HG02852 (cell line): ENCODE results near the gene GHR.

ENCODE experiments used
- ATAC-seq: cut with Tn5 transposase; IDR thresholded peaks from one replicate; pipeline ENCODE4 v1.9.1; 2021; ENCODE audit warnings: mild to moderate bottlenecking, moderate library complexity; ENCODE audit not compliant: unreplicated experiment

Gene GHR

GRCh38 chr5:42597318-42597937 is 174.2 kb downstream of the GHR start:
- ATAC-seq, result no peak

DNA sequence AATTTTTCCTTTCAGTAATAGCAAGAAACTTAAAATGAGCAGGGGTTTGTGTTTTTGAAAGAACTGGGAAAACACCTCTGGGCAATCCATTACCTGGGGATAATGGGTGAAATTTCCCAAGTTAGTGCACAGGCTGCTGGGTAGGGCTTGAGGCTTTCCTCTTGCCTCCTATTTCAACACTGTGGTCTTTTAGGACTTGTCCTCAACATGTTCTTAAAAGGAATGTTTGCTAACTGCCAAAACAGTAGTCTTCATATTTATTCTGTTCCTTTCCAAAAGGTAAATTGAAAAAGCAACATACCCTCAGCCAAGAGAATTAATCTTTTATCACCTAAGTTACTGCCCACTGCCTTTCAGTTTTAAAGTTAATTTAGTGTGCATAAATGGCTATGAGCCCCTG is 175.1 kb downstream of the GHR start:
- ATAC-seq, result no peak

GRCh38 chr5:42599106-42599505 is 175.9 kb downstream of the GHR start:
- ATAC-seq, result no peak

GRCh38 chr5:42600441-42600840 is 177.2 kb downstream of the GHR start:
- no peak for ATAC-seq

- ATAC-seq, result no peak
Observed at GRCh38 chr5:42604171-42604711, 181.0 kb downstream of the GHR start.

DNA sequence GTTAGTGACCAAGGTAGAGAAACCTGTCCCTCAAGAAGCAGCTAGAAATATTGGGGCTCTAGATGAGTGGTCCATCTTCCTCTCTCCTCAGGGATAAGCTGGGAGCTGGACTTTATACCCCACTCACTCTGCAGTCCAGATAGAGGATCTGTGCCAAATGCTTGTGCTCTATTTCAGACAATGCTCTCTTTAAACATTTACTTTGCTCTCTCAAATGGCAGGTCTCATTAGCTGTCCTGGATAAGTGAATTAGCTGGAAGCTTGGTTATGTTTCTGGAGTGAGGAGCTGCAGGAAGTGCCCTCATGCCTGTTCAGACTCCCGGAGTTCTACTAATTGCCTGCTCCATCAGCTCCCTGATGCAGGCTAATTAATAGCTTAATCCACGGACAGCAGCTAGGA is 182.3 kb downstream of the GHR start:
- ATAC-seq, result no peak

- no peak for ATAC-seq
Observed at GRCh38 chr5:42606464-42606869, 183.2 kb downstream of the GHR start.

DNA sequence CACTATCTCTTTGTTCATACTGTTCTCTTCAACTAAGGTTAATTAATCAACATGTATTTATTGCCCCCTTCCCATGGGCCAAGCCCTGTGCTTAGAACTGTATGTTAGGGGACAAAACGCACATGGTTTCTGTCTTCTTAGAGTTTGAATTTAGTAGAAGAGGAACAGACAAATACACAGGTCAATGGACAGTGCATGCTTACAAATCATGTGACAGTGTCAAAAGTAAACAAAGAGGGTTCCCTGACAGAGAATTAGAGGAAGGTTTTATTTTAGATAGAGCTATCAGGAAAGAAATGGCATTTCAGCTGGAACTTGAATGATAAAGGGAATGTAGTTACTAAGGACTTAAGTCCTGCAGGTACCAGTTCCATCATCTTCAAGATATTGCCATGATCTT is 188.2 kb downstream of the GHR start:
- no peak for ATAC-seq

DNA sequence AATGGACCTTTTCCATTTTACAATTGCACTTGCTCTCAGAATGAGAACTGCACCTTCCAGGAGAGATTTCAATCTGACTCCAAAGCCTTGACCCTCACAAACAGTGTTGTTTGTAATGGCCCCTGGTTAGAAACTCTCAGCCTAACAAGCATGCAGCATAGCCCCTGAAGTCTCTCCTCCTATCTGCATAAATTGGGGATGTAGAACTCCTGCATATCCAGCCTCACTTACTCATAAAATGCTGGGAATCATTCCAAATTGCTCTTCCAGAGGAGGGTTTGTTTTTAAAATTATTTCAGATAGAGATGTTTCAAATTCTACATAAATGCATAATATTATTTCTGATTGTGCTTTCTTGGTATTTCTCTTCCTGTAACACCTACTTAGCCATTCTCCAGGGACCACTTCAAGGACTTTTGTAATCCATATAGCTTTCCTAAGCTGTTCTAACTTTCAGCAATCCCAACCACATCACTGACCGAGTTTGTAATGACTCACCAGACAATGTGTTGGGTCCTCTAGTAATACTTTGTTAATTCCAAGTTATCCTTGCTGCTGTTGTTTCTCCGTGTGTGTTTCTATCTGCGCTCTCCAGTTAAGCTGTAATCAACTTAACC is 189.6 kb downstream of the GHR start:
- ATAC-seq, result no peak

DNA sequence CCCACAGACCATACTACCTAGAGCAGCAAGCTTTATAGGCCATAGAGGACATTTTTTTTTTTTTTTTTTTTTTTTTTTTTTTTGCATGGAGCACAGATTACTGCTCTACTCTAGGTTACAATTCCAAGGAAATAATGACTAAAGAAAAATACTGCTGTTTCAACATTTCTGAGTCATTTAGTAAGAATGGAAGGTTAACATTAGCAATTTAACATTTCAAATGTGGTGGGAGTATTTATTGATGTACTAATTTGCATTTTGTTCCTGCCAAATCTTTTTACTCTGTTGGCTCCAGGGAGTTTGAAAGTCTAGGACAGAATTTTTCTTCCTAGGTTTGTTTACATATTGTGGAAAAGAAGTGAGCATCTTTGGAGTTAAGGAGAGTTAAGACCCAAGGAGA is 191.3 kb downstream of the GHR start:
- no peak for ATAC-seq

DNA sequence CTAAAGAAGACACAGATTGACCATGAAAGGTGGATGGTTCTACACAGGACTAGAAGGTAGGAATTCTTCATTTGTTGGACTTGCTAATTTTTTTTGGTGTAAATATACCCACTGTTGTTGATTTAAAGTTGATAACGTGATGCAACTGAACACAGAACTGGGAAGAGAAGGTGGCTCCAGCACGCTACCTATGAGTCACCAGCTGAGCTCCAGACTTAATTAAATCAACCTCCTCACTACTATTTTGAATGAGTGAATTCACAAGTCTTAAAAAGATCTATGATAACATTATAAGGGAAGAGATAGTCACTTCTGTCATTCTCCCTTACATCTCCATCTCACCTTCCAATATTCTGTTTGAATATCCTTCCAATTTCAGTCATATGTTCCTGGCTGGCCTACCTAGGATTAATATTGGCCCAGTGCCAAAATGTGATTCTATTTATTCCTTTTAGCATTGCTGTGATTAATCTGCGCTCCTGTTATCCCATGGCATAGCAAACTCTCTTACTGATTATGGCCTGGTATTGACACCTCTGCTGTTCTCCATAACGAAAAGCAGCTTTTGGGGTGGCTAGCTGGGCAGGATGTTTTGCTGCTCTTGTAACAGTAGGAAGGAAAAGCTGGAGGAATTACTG is 197.5 kb downstream of the GHR start:
- ATAC-seq, result no peak

GRCh38 chr5:42621242-42621641 is 198.0 kb downstream of the GHR start:
- no peak for ATAC-seq

GRCh38 chr5:42621662-42622061 is 198.4 kb downstream of the GHR start:
- ATAC-seq, result no peak

DNA sequence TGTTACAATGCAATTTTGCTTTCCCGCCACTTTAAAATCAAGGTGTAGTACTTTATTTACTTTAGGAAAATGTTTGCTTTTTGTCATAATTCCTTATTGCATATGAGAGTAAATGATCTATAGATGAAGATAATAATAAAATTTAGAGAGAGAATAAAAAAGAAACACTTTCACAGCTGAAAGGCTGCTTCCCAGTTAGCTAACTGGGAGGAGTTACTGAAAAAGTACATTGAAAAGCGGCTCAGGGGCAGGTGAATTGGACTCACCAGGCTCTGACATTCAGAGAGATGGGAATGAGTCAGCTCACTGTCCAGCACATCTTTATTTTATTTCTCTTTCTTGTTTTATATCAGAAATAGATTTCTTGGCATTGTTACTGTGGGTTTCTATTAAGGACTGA is 201.7 kb downstream of the GHR start:
- no peak for ATAC-seq

GRCh38 chr5:42626462-42626861 is 203.2 kb downstream of the GHR start:
- ATAC-seq, result no peak

DNA sequence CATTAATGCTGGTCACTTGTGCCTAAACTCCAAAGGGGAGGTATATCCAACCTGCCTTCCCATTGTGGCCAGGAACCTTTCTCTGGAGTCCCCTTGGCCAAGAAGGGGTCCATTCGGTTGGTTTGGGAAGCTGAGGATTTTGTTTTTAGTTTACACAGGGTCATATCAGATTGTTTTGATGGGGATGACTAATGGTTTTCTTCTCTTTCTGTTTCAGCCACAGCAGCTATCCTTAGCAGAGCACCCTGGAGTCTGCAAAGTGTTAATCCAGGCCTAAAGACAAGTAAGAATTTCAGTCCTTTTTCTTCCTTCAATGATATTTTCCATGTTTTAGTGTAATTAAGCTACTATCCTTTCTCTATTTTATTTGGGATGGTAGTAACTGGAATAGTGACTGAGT is 205.6 kb downstream of the GHR start:
- no peak for ATAC-seq

DNA sequence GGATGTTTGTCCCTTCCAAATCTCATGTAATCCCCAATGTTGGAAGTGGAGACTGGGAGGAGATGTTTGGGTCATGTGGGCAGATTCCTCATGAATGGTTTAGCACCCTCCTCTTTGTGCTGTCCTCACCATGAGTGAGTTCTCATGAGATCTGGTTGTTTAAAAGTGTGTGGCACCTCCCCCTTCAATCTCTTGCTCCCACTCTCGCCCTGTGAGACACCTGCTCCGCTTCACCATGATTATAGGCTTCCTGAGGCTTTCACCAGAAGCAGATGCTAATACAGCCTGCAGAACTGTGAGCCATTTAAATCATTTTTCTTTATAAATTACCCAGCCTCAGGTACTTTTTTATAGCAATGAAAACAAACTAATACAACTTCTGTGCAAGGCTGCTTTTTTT is 206.0 kb downstream of the GHR start:
- ATAC-seq, result no peak

- ATAC-seq, result no peak
Observed at GRCh38 chr5:42631241-42631640, 208.0 kb downstream of the GHR start.

GRCh38 chr5:42632354-42632900 is 209.2 kb downstream of the GHR start:
- ATAC-seq, result no peak

DNA sequence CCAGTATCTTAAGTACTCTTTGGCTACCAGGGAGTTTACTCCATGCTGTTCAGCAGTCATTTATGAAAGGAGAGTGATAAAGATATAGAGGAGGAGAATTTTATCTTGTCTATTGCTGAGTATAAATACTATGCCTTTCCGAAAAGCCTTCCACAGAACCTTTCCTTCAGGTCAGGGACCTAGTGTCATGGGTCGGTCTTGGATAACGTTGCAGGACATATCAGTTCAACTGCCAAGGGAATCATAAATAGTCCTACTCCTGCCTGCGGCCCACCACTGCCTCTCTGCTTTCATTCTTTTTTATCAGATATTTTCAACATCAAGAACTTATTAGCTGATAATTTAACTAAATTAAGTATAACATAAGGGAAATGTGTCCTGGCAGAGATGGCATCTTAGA is 211.3 kb downstream of the GHR start:
- no peak for ATAC-seq

DNA sequence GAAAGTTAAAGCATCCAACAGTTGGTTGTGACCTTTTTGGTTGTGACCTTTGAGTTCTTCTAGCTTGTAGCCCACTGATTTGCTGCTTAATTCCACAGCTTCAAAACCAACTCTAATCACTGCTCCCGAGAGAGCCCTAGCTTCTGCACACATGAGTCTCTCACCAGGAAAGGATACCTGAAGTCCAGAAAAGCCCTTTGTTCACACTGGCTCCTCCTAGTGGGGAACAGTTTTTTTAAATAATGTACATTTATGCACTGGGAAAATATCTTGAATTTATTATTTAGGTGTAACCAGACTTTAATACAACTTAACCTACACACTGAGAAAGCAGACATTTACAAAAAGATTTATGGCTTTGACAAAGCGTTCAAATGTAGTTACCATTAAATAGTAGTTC is 213.2 kb downstream of the GHR start:
- ATAC-seq, result no peak

DNA sequence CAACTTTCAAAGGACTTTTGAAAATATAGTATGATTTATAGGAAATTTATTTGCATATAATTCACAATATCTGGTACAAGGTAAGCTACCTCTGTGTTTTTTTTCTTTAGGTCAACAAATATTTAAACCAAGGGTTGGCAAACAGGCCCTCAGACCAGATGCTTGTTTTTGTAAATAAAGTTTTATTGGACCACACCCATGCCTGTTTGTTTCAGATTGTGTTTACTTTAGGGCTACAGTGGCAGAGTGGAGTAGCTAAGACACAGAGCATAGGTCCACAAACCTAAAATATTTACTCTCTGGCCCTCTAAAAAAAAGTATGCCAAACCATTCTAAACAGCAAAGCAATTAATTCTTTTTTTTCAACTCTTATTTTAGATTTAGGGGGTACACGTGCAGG is 213.7 kb downstream of the GHR start:
- no peak for ATAC-seq
